ENCODE data around the gene FGF18.

FGF18 gene

GRCh38 chr5:171432583-171433351, 13.3 kb downstream of the FGF18 start:
- Histone ChIP-seq H3K9me3 (ENCODE audit: control insufficient read depth, low read length) (no peaks in the 10 kb centered on the region), H2AFZ (no peak overlapping the region), H3K79me2 (no peaks in the 10 kb centered on the region), H3K27ac (no peak overlapping the region), H3K4me1 (no peaks in the 10 kb centered on the region), H3K4me3 (ENCODE audit: low read depth, low read length) (no peak overlapping the region), H3K4me2 (ENCODE audit: low read length) (no peak overlapping the region), H3K9ac (no peak overlapping the region), H3K27me3 (ENCODE audit: control insufficient read depth, insufficient read depth, low read length) (no peaks in the 10 kb centered on the region), H3K36me3 (ENCODE audit: control insufficient read depth, insufficient read depth, low read length) (no peaks in the 10 kb centered on the region)
- TF ChIP-seq, protein P1, sequence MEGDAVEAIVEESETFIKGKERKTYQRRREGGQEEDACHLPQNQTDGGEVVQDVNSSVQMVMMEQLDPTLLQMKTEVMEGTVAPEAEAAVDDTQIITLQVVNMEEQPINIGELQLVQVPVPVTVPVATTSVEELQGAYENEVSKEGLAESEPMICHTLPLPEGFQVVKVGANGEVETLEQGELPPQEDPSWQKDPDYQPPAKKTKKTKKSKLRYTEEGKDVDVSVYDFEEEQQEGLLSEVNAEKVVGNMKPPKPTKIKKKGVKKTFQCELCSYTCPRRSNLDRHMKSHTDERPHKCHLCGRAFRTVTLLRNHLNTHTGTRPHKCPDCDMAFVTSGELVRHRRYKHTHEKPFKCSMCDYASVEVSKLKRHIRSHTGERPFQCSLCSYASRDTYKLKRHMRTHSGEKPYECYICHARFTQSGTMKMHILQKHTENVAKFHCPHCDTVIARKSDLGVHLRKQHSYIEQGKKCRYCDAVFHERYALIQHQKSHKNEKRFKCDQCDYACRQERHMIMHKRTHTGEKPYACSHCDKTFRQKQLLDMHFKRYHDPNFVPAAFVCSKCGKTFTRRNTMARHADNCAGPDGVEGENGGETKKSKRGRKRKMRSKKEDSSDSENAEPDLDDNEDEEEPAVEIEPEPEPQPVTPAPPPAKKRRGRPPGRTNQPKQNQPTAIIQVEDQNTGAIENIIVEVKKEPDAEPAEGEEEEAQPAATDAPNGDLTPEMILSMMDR (IDR thresholded peaks at IDR 0.05) = no peak

DNA sequence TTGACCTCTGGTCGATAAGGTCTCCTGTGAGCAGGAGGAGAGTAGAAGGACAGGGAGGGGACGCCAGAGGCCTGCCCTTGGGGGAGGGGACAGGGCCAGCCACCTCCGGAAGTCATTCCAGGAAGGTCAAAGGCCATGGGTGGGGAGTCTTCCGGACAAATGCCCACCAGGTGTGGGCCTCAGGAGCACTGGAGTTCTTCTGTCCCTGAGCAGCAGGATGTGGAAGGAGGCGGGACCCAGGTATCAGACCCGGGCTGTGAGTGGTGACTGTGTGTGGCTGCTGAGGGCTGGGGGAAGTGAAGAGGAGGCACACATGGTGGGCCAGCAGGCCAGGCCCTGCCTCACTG, 13.9 kb downstream of the FGF18 start:
- no peak overlapping the region for H2AFZ ChIP-seq
- no peak overlapping the region for H3K4me3 ChIP-seq (ENCODE audit: low read depth, low read length)
- H3K4me2 ChIP-seq (ENCODE audit: low read length) = no peak overlapping the region
- TF ChIP-seq, protein P1 (IDR thresholded peaks at IDR 0.05) = no peak
- no peaks in the 10 kb centered on the region for H3K79me2 ChIP-seq
- no peak overlapping the region for H3K9ac ChIP-seq
- no peaks in the 10 kb centered on the region for H3K9me3 ChIP-seq (ENCODE audit: control insufficient read depth, low read length)
- no peaks in the 10 kb centered on the region for H3K4me1 ChIP-seq
- no peak overlapping the region for H3K27ac ChIP-seq
- no peaks in the 10 kb centered on the region for H3K27me3 ChIP-seq (ENCODE audit: control insufficient read depth, insufficient read depth, low read length)
- H3K36me3 ChIP-seq (ENCODE audit: control insufficient read depth, insufficient read depth, low read length) = no peaks in the 10 kb centered on the region

DNA sequence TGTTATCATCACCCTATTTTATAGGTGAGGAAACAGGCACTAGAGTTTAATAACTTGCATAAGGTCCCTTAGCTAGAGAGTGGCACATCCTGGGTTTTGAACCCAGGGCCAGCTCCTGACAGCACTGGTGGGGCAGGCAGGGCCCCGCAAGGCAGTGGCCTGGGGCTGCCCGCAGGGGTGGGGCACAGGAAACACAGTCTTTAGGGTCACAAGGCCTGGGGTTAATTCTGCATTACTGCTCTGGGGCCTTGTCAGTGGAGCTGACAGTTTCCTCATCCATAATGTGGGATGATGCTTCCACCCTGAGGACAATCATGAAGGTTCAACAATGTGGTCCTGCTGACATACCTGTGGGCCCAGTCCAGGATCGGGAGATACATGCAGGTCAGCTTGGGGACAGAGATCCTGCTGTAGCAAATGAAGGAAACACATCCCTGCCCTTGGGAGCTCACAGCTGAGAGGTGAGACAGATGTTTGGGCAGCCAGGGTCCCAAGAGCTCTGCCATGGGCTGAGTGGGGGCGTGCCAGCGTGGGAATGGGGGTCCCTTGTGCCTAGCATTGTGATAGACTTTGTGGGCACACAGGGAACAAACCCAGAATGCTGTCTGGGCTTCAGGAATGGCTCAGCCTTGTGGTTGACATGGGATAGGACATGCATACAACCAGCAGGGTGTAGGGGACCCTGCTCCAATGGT, 14.7 kb downstream of the FGF18 start:
- H2AFZ ChIP-seq = no peak overlapping the region
- H3K79me2 ChIP-seq = no peaks in the 10 kb centered on the region
- no peaks in the 10 kb centered on the region for H3K36me3 ChIP-seq (ENCODE audit: control insufficient read depth, insufficient read depth, low read length)
- H3K27ac ChIP-seq = no peak overlapping the region
- H3K4me3 ChIP-seq (ENCODE audit: low read depth, low read length) = no peak overlapping the region
- H3K27me3 ChIP-seq (ENCODE audit: control insufficient read depth, insufficient read depth, low read length) = no peaks in the 10 kb centered on the region
- no peak overlapping the region for H3K9ac ChIP-seq
- H3K4me2 ChIP-seq (ENCODE audit: low read length) = no peak overlapping the region
- H3K4me1 ChIP-seq = no peaks in the 10 kb centered on the region
- TF ChIP-seq, protein P1 (IDR thresholded peaks at IDR 0.05) = no peak
- H3K9me3 ChIP-seq (ENCODE audit: control insufficient read depth, low read length) = no peaks in the 10 kb centered on the region

DNA sequence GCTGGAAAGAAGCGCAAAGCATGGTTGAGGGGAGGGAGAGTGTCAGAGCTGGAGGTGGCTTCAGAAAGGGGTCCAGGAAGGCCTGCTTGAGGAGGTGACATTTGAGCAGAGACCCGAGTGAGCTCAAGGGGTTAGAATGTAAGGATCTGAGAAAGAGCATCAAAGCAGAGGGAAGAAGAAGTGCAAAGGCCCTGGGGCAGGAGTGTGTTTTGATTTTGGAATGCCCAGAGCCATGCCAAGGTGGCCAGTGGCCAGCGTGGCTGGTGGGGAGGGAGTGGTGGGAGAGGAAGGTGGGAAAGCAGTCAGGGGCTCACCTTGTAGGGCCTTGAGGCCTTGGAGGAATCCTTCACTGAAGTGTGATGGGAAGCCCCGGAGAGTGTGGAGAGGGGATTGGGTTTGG, 15.4 kb downstream of the FGF18 start:
- H2AFZ ChIP-seq = no peak overlapping the region
- H3K9ac ChIP-seq = no peak overlapping the region
- H3K9me3 ChIP-seq (ENCODE audit: control insufficient read depth, low read length) = no peaks in the 10 kb centered on the region
- H3K36me3 ChIP-seq (ENCODE audit: control insufficient read depth, insufficient read depth, low read length) = no peaks in the 10 kb centered on the region
- H3K4me1 ChIP-seq = no peaks in the 10 kb centered on the region
- H3K4me2 ChIP-seq (ENCODE audit: low read length) = no peak overlapping the region
- no peak overlapping the region for H3K4me3 ChIP-seq (ENCODE audit: low read depth, low read length)
- no peak overlapping the region for H3K27ac ChIP-seq
- TF ChIP-seq, protein P1 (IDR thresholded peaks at IDR 0.05) = no peak
- no peaks in the 10 kb centered on the region for H3K27me3 ChIP-seq (ENCODE audit: control insufficient read depth, insufficient read depth, low read length)
- H3K79me2 ChIP-seq = no peaks in the 10 kb centered on the region

Measured in parathyroid adenoma (tissue), 2 donors.